HG03354 (cell line): ENCODE results near the gene SERPIND1.

Source experiments
- ATAC-seq: cut with Tn5 transposase; IDR thresholded peaks from one replicate; pipeline ENCODE4 v1.9.1; 2021; ENCODE audit warnings: mild to moderate bottlenecking; ENCODE audit not compliant: unreplicated experiment, poor library complexity, severe bottlenecking

The SERPIND1 gene

DNA sequence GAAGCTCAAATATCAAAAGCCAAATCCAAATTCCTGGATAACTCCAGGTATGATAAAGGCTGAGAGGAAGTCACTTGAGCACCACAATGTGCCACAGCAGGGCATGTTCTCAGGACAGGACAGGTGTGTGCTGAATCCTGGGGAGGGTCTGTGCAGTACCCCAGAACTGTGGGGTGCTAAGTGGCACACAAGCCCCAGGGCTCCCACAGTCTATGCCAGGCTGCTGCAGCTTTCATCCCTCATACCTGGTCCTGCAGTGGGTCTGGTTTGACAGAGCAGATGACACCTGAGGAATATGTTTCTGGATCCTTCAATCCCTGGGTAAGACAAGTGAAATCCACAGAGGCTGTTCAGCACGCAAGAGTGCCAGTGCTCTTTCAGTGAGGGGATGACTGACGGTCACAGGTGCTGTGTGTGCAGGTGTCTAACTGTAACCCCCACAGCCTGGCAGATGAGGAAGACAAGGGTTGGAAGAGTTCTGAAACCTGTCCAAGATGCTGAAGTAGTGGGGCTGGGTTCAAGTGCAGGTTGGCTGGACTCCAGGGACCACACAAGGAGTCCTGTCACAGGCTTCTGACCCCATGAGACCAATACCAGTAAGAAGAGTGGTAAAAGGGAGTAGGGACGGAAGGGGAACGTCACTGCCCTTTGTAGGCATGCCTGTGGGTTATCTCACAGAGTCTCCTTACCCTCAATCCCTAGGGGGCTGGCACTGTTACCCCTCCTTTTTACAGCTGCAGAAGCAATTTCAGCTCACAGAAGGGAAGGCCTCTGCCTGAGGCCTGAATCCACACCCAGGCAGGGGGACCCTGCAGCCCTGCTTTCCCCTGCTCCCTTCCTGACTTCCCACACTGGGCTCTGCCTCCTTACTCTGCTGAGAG, 14.1 kb downstream of the SERPIND1 start:
- ATAC-seq, result no peak

DNA sequence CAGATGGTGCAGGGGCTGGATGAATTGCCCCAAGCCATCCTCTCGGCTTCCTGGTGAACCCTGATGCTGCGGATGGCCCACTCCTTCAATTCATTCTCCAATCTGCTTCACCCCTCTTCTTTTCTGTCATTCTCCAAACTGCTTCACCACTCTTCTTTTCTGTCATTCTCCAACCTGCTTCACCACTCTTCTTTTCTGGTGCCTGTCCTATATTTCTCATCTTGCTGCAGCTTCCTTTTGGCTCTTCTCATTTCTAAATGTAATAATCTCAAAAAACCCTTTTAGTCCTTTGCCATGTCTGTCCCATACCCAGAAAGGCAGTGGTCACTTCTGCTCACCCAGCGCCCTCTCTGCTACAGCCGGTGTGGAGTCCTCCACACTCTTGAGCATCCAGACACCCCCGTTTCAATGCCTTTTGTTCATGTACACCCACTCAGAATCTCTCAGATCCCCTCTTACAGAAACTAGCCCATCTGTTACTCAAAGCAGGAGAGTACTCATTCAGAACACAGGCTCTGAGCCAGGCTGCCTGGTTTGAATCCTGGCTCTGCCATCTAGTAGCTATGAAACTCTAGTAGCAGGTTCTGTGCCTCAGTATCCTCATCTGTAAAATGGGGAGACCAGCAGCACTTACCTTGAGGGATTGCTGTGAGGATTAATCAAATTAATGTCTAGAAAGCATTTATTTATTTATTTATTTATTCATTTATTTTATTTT, 14.9 kb downstream of the SERPIND1 start:
- no peak for ATAC-seq

DNA sequence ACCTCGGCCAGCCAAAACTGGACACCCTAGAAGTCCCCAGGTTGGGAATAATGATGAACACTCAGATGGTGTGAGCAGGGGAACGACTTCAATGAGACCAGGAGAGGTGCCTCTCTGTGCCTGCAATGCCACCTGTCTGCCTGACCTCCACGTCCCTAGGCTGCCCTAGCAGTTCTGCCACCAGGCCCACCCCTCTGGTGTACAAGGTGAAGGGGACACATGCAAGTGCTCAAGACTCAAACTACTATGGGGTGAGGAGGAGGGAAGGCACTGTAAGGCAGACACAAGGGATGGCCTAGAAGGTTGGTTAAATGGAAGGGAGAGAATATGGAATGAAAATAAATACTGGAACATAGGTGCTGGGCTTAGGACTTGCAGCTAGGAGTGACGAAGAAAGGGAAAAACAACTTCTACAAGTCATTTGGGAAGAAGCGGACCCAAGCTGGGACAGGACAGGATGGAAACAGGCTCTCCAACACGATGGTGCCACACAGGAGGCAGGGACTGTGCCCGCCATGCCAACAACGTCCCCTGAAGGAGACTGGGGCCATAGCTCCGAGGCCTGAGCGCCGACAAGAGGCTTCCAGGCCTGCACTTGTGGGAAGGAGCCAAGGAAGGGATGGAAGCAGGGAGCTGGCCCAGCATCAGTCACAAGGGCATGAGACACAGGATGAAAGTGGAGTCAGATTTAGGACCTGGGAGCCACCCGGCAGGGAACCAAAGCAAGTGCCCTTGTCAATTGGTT, 18.5 kb downstream of the SERPIND1 start:
- ATAC-seq, result no peak

DNA sequence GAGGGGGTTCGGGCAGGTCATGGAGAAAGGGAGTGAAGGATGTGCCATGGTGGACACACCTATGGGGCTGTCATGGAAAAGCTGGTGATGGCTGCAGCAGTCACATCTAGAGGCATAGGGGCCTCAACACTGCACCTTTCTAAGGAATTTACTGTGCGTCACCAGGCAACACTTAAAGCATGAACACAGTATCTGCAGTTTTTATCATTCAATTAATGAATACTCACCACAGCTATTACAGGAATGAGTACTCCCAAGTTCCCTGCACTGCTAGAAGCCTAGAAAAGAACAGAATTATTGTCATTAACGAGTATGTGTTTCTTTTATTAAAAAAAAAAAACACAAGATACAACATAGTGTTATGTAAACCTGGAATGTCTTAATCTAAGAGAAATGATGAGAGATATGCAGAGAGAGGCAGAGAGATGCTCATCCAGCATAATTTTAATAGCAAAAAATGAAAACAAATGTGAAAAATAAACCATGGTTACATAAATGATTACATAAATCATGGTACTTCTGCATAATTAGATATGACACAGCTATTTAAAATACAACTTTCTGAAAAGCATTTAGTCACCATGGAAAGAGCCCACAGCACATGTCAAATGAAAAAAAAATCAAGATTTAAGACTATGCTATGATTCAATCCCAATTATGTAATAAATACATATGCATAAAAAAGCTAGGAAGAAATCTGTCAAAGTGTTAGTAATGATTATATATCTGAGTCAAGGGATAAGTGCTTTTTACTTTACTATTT, 19.2 kb downstream of the SERPIND1 start:
- ATAC-seq, result no peak

DNA sequence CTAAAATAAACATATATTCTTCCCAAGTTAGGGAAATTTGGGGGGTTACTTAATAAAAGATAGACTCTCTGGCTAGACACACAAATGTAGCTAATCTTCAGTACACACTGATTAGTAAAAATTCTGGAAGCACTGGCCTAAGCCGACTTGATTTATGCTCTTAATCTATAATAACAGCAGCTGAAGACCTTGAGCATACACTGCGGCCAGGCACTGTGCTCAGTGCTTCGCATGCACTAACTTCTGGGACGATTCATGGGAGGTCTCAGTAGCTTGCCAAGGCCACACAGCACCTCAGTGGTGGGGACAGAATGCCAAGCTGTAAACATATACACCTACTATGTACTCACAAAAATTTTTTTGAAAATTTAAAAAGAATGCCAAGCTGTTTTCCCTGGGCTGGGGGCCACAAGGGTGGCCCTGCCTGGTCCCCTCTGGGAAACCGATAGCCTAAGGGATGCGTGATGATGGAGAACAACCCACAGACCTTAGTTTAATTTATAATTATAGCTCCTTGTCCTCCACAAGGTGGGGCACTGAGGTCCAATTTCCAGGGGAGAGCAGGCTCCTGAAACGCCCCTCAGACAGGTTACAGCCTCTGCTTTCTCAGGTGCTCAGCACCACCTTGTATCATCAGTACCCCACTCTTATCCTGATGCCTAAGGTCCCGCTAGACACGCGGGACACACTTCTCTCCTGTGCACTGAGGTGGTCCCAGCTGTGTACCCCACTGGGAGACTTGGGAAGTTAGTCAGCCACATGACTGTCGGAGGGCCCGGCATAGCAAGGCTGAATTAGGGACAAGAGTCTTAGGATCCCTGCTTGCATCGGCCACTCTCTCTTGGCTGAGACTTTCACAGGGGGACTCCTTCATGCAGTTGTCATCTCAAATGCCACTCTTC, 20.1 kb downstream of the SERPIND1 start:
- no peak for ATAC-seq

DNA sequence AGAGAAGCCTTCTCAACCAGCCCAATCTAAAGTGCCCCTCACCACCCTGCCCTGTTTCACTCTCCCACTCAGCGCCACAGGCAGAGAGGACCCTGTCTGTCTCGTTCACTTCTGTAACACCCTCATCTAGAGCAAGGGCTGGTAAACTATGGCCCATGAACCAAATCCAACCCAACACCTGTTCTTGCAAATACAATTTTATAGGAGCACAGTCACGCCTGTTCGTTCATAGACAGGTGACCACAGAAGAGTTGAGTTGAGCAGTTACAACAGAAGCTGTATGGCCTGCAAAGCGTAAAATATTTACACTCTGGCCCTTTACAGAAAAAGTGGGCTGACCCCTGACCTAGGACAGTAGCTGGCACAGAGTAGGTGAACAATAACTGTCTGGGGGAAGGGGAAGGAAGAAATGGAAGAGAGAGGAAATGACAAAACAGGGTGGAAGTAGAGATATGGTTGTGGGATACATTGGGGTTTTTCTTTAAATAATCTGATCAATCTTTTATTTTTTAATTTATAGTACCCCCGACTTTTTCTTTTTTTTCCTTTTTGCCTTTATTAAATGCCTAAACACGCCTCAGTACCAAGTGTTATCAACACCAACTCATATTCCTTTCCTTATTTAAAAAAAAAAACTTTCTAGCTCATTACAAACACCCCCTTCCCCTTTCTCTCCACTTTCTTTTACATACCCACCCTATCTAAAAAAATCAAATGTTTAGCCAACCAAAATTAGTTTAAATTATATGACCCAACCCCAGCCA, 20.9 kb downstream of the SERPIND1 start:
- no peak for ATAC-seq

DNA sequence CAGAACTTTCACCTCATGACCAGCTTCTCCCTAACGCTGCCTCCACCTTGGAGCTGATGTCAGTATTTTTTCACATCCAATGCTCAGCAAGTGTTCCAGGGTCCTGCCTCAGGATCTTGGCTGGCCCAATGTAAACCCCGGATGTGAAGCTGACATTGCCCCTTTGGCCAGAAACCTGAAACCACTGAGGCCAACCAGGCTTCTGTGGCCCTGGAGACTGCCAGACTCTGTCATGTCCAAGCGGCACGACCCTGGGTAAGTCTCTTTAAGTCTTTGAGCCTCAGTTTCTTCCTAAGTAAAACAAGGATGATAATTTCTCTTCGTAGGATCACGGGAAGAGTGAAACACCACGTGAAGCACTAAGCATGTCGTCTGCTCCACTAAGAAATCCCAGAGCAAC, 22.8 kb downstream of the SERPIND1 start:
- ATAC-seq, result no peak

DNA sequence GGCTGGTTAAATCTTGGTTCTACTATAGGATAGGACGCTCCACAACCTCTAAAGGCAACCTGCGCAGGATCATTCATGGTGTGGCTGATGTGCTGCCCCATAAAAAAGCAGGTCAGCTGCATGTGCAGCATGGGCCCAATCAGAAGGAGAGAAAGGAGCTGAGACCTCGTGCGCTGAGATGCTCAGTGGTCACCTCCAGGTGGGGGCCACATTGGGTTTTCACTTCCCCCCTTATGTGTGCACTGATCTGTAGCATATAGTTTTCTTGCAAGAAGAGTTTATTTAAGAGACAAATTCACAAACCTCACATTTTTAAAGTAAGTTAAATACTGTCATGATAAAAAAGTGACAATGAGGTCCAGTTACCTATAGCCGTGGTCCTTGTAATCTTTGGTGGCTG, 24.3 kb downstream of the SERPIND1 start:
- no peak for ATAC-seq

DNA sequence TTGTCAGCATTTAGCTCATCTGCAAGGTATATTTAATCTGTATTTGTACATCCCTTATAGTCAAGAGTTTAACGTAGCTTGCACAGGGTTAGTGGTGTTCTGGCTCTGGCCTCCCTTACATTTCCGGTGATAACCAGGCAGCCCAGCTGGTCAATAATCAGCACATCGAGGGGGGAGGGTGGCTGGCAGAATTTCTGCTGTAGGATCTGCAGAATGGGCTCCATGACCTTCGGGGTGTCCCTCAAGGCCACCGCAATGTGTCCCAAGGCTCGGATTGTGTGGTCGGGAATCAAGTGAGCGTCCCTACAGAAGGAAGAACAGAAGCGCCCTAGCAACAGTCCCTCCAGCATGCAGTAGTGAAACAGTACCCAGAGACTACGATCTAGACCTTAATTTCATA, 25.1 kb downstream of the SERPIND1 start:
- no peak for ATAC-seq

DNA sequence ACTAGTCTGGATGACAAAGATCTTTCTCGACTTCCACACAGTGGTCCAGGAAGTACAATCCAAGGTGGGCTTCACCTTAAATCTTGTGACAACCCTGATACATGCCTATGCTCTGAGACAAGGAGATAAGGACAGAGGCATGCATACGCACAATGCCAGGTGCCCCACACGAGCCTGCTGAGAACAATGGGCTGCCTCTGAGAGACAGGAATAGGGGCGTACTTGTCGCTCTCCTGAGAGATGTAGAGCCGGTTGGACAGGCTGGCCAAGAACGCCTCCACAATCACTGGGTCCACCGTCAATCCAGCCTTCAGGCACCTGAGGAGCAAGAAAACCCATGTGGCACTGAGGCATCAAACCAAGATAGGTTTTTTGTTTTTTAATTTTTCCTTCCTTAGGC, 25.5 kb downstream of the SERPIND1 start:
- ATAC-seq, result no peak

DNA sequence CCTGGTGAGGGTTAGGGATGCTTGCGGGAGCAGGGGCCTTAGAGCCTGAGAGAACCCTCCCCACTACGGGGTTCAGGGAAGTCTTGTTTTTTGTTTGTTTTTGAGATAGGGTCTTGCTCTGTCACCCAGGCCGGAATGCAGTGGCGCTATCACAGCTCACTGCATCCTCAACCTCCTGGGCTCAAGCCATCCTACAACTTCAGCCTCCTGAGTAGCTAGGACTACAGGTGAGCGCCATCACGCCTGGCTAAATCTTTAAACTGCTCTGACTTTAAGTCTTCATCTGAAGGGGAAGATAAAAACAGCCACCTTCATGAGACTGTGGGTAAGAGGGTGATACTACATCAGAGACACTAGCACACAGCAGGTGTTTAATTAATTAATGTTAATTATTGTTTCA, 28.5 kb downstream of the SERPIND1 start:
- ATAC-seq, result no peak

DNA sequence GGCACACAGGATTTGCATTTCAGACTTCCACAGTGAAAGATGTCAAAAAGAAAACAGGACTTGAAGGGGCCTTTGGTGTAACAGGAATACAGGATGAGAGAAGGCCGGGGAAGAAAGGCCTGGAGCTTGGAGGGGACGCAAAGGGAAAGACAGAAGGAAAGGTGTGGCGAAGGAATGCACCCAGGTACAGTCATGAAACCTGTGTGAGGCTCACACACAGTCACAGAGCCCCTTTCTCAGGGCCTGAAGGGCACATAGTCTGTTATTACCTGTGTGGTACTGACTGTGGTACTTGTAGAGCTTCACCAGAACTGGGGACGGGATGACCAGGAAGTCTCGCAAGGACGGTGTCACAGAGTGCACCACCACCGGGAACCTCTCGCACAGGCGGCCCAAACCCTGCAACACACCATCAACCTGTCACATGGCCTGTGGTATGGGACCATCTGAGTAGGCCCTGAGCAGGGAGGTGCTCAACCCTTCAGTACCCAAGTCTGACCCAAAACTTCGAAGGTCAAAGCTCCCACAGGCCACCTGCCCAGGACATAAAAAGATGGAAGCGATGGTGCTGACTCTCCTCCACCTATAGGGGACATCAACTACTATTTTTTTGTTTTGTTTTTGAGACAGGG, 29.1 kb downstream of the SERPIND1 start:
- ATAC-seq, result no peak

DNA sequence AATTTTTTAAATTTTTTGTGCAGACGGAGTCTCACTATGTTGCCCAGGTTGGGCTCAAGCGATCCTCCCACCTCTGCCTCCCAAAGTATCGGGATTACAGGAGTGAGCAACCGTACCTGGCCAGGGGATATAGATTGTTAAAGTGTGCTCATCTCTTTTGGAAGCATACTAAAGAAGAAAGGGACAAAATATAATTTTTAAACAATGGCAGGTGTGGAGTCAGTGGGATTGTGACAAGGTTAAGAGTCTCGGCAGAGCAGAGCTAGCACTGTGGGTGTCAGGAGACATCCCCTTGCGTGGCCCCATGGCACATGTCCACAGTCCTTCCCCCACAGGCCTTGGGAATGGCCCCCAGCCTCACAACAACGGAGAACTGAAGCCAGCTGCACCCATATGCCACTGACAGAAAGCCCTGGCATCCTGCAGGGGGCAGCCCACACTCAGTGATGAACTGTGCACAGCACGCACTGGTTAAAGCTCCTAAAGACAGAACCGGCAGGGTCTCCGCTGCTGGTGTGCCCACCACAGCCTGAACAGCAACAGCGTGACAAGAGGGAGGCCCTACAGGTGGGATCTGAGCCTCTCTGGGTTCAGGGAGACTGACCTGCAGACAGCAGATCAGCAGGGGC, 29.9 kb downstream of the SERPIND1 start:
- no peak for ATAC-seq

DNA sequence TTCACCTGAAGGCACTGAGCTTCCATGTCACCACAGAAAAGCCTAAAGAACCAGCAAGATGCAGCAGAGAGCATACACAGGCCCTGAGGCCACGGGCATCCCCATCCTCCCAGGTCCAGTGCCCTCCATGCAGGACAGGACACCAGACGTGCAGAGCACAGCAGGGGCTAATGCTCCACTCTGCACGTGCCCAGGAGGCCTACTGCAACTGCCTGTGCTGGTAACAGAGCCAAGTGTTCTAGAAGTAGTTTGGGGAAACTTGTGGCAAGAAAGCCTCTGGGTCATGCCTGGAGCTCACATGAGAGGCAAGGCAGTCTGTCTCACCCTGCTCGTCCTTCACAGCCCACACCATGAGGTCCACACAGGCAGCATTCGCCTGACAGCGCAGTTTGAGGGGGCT, 30.7 kb downstream of the SERPIND1 start:
- no peak for ATAC-seq

DNA sequence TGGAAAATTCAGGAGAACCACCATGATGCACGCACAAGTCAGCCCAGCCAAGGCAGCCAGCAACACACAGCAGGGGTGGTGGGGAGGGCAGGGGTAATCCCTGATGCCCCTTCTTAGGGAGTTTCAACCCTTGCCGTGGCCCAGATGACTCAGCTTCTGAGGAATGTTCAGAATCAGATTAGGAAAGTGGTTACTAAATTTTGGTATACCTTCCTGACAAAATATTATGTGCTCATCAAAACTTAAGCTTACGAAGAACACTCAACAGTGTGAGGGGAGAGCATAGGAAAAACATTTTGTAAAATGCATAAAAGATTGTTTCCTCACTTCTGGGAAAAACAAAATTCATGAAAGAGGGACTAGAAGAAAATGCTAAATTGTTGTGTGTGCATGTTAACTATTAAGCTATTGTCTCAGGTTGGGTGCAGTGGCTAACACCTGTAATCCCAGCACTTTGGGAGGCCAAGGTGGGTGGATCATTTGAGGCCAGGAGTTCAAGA, 32.1 kb downstream of the SERPIND1 start:
- no peak for ATAC-seq

DNA sequence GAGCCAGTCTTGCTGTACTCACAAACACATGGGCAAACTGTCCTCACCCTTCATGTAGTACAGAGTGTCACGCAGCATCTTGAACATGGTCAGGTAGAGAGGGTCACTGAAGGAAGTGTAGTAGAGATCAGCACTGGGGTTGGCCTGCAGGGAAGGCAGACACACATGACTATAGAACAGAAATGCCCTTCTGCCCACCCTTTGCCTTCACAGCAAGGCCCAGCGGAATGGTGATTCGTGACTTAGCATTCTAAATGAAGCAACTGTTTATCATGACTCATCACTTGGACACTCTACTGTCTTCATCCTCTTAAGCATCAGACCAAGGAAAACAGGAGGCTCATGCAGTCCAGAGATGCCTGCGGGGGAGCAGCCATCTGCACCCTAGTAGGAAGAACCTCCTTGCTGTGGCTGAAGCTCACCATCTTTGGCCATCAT, 33.4 kb downstream of the SERPIND1 start:
- ATAC-seq, result no peak

DNA sequence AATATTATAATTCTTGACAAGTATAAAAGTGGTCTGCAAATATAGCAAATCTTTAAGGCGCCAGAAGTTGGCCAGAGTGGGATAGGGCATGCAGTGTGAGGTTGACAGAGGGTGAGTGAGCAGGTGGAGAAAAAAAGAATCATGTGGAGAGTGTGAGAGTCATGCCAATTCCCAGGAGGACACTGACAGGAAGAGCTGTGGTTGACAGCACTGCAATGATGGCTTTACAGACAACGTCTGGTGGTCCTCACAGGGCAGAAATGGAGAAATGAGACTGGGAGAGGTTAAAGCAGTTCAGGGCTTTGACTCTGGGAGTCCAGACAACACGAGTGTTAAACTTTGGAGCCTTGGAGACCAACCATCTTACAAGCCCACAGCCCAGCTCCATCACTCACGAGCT, 34.9 kb downstream of the SERPIND1 start:
- no peak for ATAC-seq
